Keratinocyte (primary cell): Measurements from ENCODE around the gene ICE2. TPM values are rescaled to one million over a fixed set of nuclear protein-coding genes. Genes with fewer than 3 reads are reported as not detected.

Experiments
- DNase-seq: peaks from one replicate; pipeline ENCODE4 v3.0.0-alpha.2; 2011; ENCODE audit warnings: low read depth, missing footprints, low spot score
- FAIRE-seq: peaks from 2 replicates; lab custom pipeline; 2011; peaks lifted over from hg19 to GRCh38; lab: Jason Lieb, UNC
- H2AFZ ChIP-seq: 2 replicates; pipeline ENCODE4 v1.6.0; 2012; ENCODE audit warnings: low read length, control low read depth, inconsistent platforms; ENCODE audit not compliant: control insufficient read depth
- H3K27ac ChIP-seq: 2 replicates; pipeline ENCODE4 v1.5.1; 2011; ENCODE audit warnings: low read length; ENCODE audit not compliant: control insufficient read depth, insufficient read depth
- H3K27me3 ChIP-seq: 3 replicates; pipeline ENCODE4 v1.6.0; 2011; ENCODE audit warnings: low read length; ENCODE audit not compliant: control insufficient read depth, insufficient read depth; ENCODE audit errors: extremely low read depth
- H3K36me3 ChIP-seq, 2 experiments: 2 replicates in 1 of 2; 3 replicates in 1 of 2; pipeline ENCODE4 v1.5.1; 2011; ENCODE audit warnings: low read length in 2 of 2, mild to moderate bottlenecking in 1 of 2; ENCODE audit not compliant: control insufficient read depth in 2 of 2, insufficient read depth in 2 of 2; ENCODE audit errors: extremely low read depth in 1 of 2
- H3K4me1 ChIP-seq: 3 replicates; pipeline ENCODE4 v1.5.1; 2011; ENCODE audit warnings: low read length; ENCODE audit not compliant: control insufficient read depth, insufficient read depth; ENCODE audit errors: extremely low read depth
- H3K4me2 ChIP-seq: 3 replicates; pipeline ENCODE4 v1.6.0; 2011; ENCODE audit warnings: low read depth, low read length; ENCODE audit not compliant: control insufficient read depth, insufficient read depth; ENCODE audit errors: extremely low read depth
- H3K4me3 ChIP-seq, 3 experiments: fragments of 200-600 bp in 1 of 3; sonication (generic) in 1 of 3; 2 replicates in 2 of 3; 3 replicates in 1 of 3; pipeline ENCODE4 v1.5.1; 2011 to 2016; ENCODE audit warnings: low read length in 3 of 3, mild to moderate bottlenecking in 3 of 3, control low read depth in 2 of 3, inconsistent platforms in 1 of 3, low read depth in 1 of 3, mixed read lengths in 1 of 3, mixed run types in 1 of 3, moderate library complexity in 1 of 3; ENCODE audit not compliant: control insufficient read depth in 2 of 3, insufficient read depth in 2 of 3; ENCODE audit errors: extremely low read depth in 1 of 3
- H3K79me2 ChIP-seq: 2 replicates; pipeline ENCODE4 v1.6.0; 2012; ENCODE audit warnings: low read length; ENCODE audit not compliant: control insufficient read depth, insufficient read depth
- H3K9ac ChIP-seq: 3 replicates; pipeline ENCODE4 v1.6.0; 2011; ENCODE audit warnings: low read length; ENCODE audit not compliant: control insufficient read depth, insufficient read depth; ENCODE audit errors: extremely low read depth
- H3K9me1 ChIP-seq: 3 replicates; pipeline ENCODE4 v1.6.0; 2011; ENCODE audit warnings: low read length; ENCODE audit not compliant: control insufficient read depth, insufficient read depth; ENCODE audit errors: extremely low read depth
- H3K9me3 ChIP-seq: 2 replicates; pipeline ENCODE4 v1.5.1; 2012; ENCODE audit warnings: low read depth, low read length; ENCODE audit not compliant: control insufficient read depth
- H4K20me1 ChIP-seq: 3 replicates; pipeline ENCODE4 v1.6.0; 2011; ENCODE audit warnings: low read length; ENCODE audit not compliant: control insufficient read depth, insufficient read depth; ENCODE audit errors: extremely low read depth
- CTCF ChIP-seq, 3 experiments: IDR thresholded peaks in 1 of 3; conservative IDR thresholded peaks in 1 of 3; optimal IDR thresholded peaks in 1 of 3; 2 replicates in 2 of 3; 3 replicates in 1 of 3; pipeline versions ENCODE3 to v1.5.1; 2011; ENCODE audit warnings: low read length in 3 of 3, mild to moderate bottlenecking in 3 of 3, moderate library complexity in 2 of 3, control low read depth in 1 of 3, inconsistent platforms in 1 of 3; ENCODE audit not compliant: insufficient read depth in 2 of 3; ENCODE audit errors: extremely low read depth in 1 of 3
- EZH2 ChIP-seq: IDR thresholded peaks from one replicate; pipeline ENCODE4 v1.6.1; 2012; ENCODE audit warnings: inconsistent platforms, mild to moderate bottlenecking, low read length, moderate library complexity
- dilution Hi-C: fragments of 300-500 bp; cut with MboI; formaldehyde crosslinking; loops from one replicate; pipeline ENCODE4 v1.7.0; 2020; ENCODE audit warnings: low sequenced_read_pairs; ENCODE audit not compliant: extremely low pct_ligation_motif_present
- polyA plus RNA-seq, 5 experiments: library from polyadenylated mRNA; depleted of rRNA in 3 of 5; stranded (reverse) in 3 of 5; stranded (forward) in 1 of 5; unstranded in 1 of 5; fragments of >200 nt; gene quantifications; 1 replicate in 1 of 5; 2 replicates in 3 of 5; 3 replicates in 1 of 5; pipeline versions ENCODE4 v1.2.1 to v1.2.3, GENCODE V29; 2011 to 2012; ENCODE audit warnings: missing spikeins in 2 of 5, low read depth in 1 of 5, low replicate concordance in 1 of 5

Gene ICE2
- polyA plus RNA-seq, 1 donor (not counting 4 experiments of a cell fraction or from before 2014, with no cell fraction given): 34.1 TPM

- no peaks in the 10 kb centered on the region for H3K9me3 ChIP-seq
- H3K27ac ChIP-seq: peak overlapping the region; percentile 73
- H3K27me3 ChIP-seq: no peaks in the 10 kb centered on the region
- H3K9me1 ChIP-seq: peaks cover 4% of the 10 kb centered on the region
- no peak overlapping the region for H2AFZ ChIP-seq
- peaks cover 27% of the 10 kb centered on the region for H3K4me1 ChIP-seq
- dilution Hi-C loops: no loop called here
- peak overlapping the region; percentile 76 for H3K4me2 ChIP-seq
- H4K20me1 ChIP-seq: no peaks in the 10 kb centered on the region
- peaks cover 3 to 5% of the 10 kb centered on the region in 2 experiments for H3K36me3 ChIP-seq
- H3K79me2 ChIP-seq: no peaks in the 10 kb centered on the region
- peak overlapping the region; percentile 26 for H3K9ac ChIP-seq
- H3K4me3 ChIP-seq: peak overlapping the region in 1 of 3 experiments; percentile 22
- no peak for DNase-seq
- no peak for TF ChIP-seq EZH2
- TF ChIP-seq CTCF (optimal IDR thresholded peaks at IDR 0.05 in 1 of 3, IDR thresholded peaks at IDR 0.05 in 1 of 3, conservative IDR thresholded peaks at IDR 0.05 in 1 of 3; ENCODE audit: extremely low read depth in 1 of 3, insufficient read depth in 2 of 3, low read length in 3 of 3): peak in 1 of 3 experiments; percentile 23
- FAIRE-seq: peak; percentile 79
Observed at GRCh38 chr15:60510006-60510405, 31.1 kb upstream of the ICE2 start.

DNA sequence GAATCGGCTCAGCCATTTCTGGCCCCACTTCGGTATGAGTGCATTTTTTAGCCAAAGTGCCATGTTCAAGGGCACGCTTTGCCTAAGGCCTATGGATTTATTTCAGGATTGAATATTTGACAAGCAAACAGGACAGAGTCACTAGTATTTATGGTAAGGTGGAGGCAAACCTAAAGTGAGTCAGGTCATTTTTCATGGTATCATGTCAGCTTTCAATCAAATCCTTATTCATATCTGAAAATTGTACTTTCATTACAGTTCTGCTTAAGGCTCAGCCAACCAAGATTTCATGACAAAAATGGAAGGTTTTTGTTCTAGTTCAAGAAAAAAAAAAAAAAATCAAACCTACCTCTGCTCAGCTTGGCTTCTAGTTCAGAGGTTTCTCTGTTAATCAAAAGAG is 30.5 kb upstream of the ICE2 start:
- no peaks in the 10 kb centered on the region for H3K9me3 ChIP-seq
- peaks cover 3 to 6% of the 10 kb centered on the region in 2 experiments for H3K36me3 ChIP-seq
- peak overlapping the region; percentile 26 for H3K9ac ChIP-seq
- H3K27ac ChIP-seq: peak overlapping the region; percentile 73
- H3K4me3 ChIP-seq: peak overlapping the region in 2 of 3 experiments; percentile 22 to 38
- H3K9me1 ChIP-seq: peaks cover 4% of the 10 kb centered on the region
- dilution Hi-C loops: no loop called here
- H3K4me1 ChIP-seq: peaks cover 27% of the 10 kb centered on the region
- FAIRE-seq: peak; percentile 43
- DNase-seq: no peak
- H3K79me2 ChIP-seq: no peaks in the 10 kb centered on the region
- H4K20me1 ChIP-seq: no peaks in the 10 kb centered on the region
- no peak for TF ChIP-seq EZH2
- TF ChIP-seq CTCF (optimal IDR thresholded peaks at IDR 0.05 in 1 of 3, IDR thresholded peaks at IDR 0.05 in 1 of 3, conservative IDR thresholded peaks at IDR 0.05 in 1 of 3; ENCODE audit: extremely low read depth in 1 of 3, insufficient read depth in 2 of 3, low read length in 3 of 3): no peak
- H2AFZ ChIP-seq: peak overlapping the region; percentile 51
- H3K27me3 ChIP-seq: no peaks in the 10 kb centered on the region
- H3K4me2 ChIP-seq: peak overlapping the region; percentile 76
